ENCODE results near the gene NECAB2. TPM values are rescaled to one million over a fixed set of nuclear protein-coding genes. Genes with fewer than 3 reads are reported as not detected.
A peak's percentile ranks its signal among the peaks of the same experiment; 100 is the strongest.

The NECAB2 gene
- total RNA-seq, 4 donors from 2014 or later: not detected

GRCh38 chr16:83925957-83926725, 41.9 kb upstream of the NECAB2 start:
- TF ChIP-seq POLR2AphosphoS5 (IDR thresholded peaks at IDR 0.05): no peak
- TF ChIP-seq CTCF (IDR thresholded peaks at IDR 0.05): no peak
- no peak for TF ChIP-seq POLR2A (IDR thresholded peaks at IDR 0.05)
- no peak for TF ChIP-seq EP300 (IDR thresholded peaks at IDR 0.05)
- Histone ChIP-seq H3K36me3 (peaks cover 5% of the 10 kb centered on the region), H3K27ac (no peak overlapping the region), H3K4me3 (no peak overlapping the region), H3K4me1 (peaks cover 9% of the 10 kb centered on the region), H3K9me3 (no peaks in the 10 kb centered on the region), H3K27me3 (no peaks in the 10 kb centered on the region)
- no peak for DNase-seq (ENCODE audit: low spot score in 2 of 2)
- WGBS: 37% methylated on average over 5 of the region's 27 CpGs

- Histone ChIP-seq H3K4me3 (peak overlapping the region; percentile 34), H3K36me3 (peaks cover 3% of the 10 kb centered on the region), H3K9me3 (no peaks in the 10 kb centered on the region), H3K27me3 (no peaks in the 10 kb centered on the region), H3K27ac (peak overlapping the region; percentile 55), H3K4me1 (peaks cover 9% of the 10 kb centered on the region)
- peak in 1 of 2 donors; percentile 82 for DNase-seq (ENCODE audit: low spot score in 2 of 2)
- TF ChIP-seq CTCF (IDR thresholded peaks at IDR 0.05) (peak; percentile 73 to 98), POLR2A (IDR thresholded peaks at IDR 0.05) (no peak)
- WGBS: 13% methylated on average over 35 of the region's 35 CpGs
These were observed 41.2 kb upstream of the NECAB2 start for GRCh38 chr16:83926726-83927397.

GRCh38 chr16:83928341-83929055, 39.5 kb upstream of the NECAB2 start:
- H3K4me1 ChIP-seq: peaks cover 9% of the 10 kb centered on the region
- WGBS: 81% methylated on average over 11 of the region's 16 CpGs
- no peak overlapping the region for H3K4me3 ChIP-seq
- H3K9me3 ChIP-seq: no peaks in the 10 kb centered on the region
- no peak for TF ChIP-seq POLR2A (IDR thresholded peaks at IDR 0.05)
- TF ChIP-seq CTCF (IDR thresholded peaks at IDR 0.05): no peak
- TF ChIP-seq POLR2AphosphoS5 (IDR thresholded peaks at IDR 0.05): no peak
- no peak for TF ChIP-seq EP300 (IDR thresholded peaks at IDR 0.05)
- no peaks in the 10 kb centered on the region for H3K36me3 ChIP-seq
- H3K27me3 ChIP-seq: no peaks in the 10 kb centered on the region
- no peak for DNase-seq (ENCODE audit: low spot score in 2 of 2)
- no peak overlapping the region for H3K27ac ChIP-seq

- Histone ChIP-seq H3K4me1 (peaks cover 9% of the 10 kb centered on the region), H3K4me3 (no peak overlapping the region), H3K36me3 (no peaks in the 10 kb centered on the region), H3K27ac (no peak overlapping the region), H3K9me3 (no peaks in the 10 kb centered on the region), H3K27me3 (no peaks in the 10 kb centered on the region)
- 75% methylated on average over 16 of the region's 17 CpGs for WGBS
- TF ChIP-seq POLR2AphosphoS5 (IDR thresholded peaks at IDR 0.05): no peak
- no peak for TF ChIP-seq POLR2A (IDR thresholded peaks at IDR 0.05)
- no peak for TF ChIP-seq CTCF (IDR thresholded peaks at IDR 0.05)
- no peak for TF ChIP-seq EP300 (IDR thresholded peaks at IDR 0.05)
- DNase-seq (ENCODE audit: low spot score in 2 of 2): no peak
These were observed 38.1 kb upstream of the NECAB2 start for GRCh38 chr16:83929811-83930555.

All from suprapubic skin (tissue), 4 donors.